ENCODE measurements around the gene CARD6. TPM values are rescaled to one million over a fixed set of nuclear protein-coding genes. Genes with fewer than 3 reads are reported as not detected.
A peak's percentile ranks its signal among the peaks of the same experiment; 100 is the strongest.
"Not testable (repeated sequence)": the region's sequence is repeated elsewhere in the genome, so short reads cannot be mapped to it uniquely, and the experiment has no call there.

The CARD6 gene, protein sequence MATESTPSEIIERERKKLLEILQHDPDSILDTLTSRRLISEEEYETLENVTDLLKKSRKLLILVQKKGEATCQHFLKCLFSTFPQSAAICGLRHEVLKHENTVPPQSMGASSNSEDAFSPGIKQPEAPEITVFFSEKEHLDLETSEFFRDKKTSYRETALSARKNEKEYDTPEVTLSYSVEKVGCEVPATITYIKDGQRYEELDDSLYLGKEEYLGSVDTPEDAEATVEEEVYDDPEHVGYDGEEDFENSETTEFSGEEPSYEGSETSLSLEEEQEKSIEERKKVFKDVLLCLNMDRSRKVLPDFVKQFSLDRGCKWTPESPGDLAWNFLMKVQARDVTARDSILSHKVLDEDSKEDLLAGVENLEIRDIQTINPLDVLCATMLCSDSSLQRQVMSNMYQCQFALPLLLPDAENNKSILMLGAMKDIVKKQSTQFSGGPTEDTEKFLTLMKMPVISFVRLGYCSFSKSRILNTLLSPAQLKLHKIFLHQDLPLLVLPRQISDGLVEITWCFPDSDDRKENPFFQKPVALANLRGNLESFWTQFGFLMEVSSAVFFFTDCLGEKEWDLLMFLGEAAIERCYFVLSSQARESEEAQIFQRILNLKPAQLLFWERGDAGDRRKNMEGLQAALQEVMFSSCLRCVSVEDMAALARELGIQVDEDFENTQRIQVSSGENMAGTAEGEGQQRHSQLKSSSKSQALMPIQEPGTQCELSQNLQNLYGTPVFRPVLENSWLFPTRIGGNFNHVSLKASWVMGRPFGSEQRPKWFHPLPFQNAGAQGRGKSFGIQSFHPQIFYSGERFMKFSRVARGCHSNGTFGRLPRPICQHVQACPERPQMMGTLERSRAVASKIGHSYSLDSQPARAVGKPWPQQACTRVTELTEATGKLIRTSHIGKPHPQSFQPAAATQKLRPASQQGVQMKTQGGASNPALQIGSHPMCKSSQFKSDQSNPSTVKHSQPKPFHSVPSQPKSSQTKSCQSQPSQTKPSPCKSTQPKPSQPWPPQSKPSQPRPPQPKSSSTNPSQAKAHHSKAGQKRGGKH
- total RNA-seq (2021; fragmentation: NEBNext Ultra II Directional; extraction: Animal tissue kit (Norgen Biotek cat#: 25700)): 1 to 10 TPM; 1.4 to 3.7 (median 3.4) TPM
- long read RNA-seq, partial matches to known transcripts: 0 of 1 reads
- long read RNA-seq, other reads (novel, unspliced or antisense): 1 of 1 reads

DNA sequence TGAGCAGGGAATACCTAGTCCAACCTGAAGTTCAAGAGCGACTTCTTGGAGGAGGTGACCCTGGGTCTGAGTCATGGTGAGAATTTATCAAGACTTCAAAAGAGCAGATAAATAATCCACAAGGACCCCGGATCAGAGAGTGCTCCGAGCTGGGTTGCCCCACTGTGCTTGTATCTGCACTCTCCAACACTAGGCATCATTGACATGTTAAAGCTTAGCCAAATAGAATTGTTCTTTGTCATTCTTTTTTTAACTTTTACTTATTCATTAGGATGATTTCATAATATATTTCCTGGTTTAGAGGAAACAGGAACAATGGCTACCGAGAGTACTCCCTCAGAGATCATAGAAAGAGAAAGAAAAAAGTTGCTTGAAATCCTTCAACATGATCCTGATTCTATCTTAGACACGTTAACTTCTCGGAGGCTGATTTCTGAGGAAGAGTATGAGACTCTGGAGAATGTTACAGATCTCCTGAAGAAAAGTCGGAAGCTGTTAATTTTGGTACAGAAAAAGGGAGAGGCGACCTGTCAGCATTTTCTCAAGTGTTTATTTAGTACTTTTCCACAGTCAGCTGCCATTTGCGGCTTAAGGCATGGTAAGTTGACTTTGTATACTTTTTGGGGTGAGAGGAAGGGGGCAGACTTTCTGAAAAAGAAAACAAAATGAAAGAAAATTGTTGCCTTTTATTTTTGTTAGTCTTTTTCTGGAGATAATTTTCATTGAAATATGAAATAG is at the start of gene CARD6:
Gene CARD6 (plus strand): TSS at position 300 of the 738 bp plus-strand sequence. CDS start 16 bp downstream, at position 316.
- no peak for DNase-seq
- Mint-ChIP-seq H3K36me3 (ENCODE audit: low read depth) (peaks cover 3% of the 10 kb centered on the region; the same call in 1 of the 2 replicates), H3K27ac (peak within 1 kb of the TSS; percentile 89), H3K4me3 (peak within 1 kb of the TSS; percentile 85), H3K27me3 (ENCODE audit: insufficient read depth) (peaks cover 4% of the 10 kb centered on the region), H3K4me1 (ENCODE audit: low read depth) (peaks cover 31% of the 10 kb centered on the region), H3K9me3 (no peaks in the 10 kb centered on the region)
- TF ChIP-seq, protein P1, sequence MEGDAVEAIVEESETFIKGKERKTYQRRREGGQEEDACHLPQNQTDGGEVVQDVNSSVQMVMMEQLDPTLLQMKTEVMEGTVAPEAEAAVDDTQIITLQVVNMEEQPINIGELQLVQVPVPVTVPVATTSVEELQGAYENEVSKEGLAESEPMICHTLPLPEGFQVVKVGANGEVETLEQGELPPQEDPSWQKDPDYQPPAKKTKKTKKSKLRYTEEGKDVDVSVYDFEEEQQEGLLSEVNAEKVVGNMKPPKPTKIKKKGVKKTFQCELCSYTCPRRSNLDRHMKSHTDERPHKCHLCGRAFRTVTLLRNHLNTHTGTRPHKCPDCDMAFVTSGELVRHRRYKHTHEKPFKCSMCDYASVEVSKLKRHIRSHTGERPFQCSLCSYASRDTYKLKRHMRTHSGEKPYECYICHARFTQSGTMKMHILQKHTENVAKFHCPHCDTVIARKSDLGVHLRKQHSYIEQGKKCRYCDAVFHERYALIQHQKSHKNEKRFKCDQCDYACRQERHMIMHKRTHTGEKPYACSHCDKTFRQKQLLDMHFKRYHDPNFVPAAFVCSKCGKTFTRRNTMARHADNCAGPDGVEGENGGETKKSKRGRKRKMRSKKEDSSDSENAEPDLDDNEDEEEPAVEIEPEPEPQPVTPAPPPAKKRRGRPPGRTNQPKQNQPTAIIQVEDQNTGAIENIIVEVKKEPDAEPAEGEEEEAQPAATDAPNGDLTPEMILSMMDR (IDR thresholded peaks at IDR 0.05): peak; percentile 38; the same call in 1 of the 2 replicates

DNA sequence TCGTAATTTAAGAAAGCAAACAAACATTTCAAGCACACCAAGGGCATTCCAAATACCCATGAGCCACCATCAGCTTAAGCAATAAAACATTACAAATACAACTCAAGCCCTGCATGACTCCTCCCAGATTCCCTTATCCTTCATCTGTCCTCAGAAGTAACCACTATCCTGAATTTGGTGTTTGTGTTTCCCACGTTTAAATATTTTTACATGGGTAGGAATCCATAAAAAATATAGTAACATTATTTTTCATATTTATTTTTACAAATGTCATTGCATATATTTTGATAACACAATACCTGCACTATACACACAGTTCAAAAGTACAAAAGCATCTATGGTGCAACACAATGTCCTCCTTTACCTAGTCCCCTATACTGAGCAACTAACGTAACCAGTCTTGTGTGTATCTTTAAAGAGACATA is 49.4 kb upstream of the CARD6 start:
- Mint-ChIP-seq H3K4me3 (peak overlapping the region; percentile 32; the same call in 1 of the 2 replicates), H3K27me3 (ENCODE audit: insufficient read depth) (no peaks in the 10 kb centered on the region), H3K9me3 (peaks cover 9% of the 10 kb centered on the region), H3K27ac (peak overlapping the region; percentile 44; the same call in 1 of the 2 replicates), H3K4me1 (ENCODE audit: low read depth) (peaks cover 62% of the 10 kb centered on the region), H3K36me3 (ENCODE audit: low read depth) (peaks cover 40% of the 10 kb centered on the region)
- TF ChIP-seq, protein P1 (IDR thresholded peaks at IDR 0.05): no peak
- DNase-seq: no peak

DNA sequence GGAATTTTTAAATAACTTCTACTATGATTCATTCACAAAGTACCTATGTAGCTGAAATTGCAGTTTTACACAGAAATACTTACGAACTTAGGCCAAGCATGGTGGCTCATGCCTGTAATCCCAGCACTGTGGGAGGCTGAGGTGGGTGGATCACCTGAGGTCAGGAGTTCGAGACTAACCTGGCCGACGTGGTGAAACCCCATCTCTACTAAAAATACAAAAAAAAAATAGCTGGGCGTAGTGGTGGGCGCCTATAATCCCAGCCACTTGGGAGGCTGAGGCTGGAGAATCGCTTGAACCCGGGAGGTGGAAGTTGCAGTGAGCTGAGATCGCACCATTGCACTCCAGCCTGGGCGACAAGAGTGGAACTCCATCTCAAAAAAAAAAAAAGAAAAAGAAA is 48.5 kb upstream of the CARD6 start:
- not testable (repeated sequence) for DNase-seq; H3K9me3 Mint-ChIP-seq; H3K27ac Mint-ChIP-seq; H3K4me3 Mint-ChIP-seq; H3K27me3 Mint-ChIP-seq (ENCODE audit: insufficient read depth)
- Mint-ChIP-seq H3K4me1 (ENCODE audit: low read depth) (peaks cover 66% of the 10 kb centered on the region), H3K36me3 (ENCODE audit: low read depth) (peaks cover 35% of the 10 kb centered on the region)

DNA sequence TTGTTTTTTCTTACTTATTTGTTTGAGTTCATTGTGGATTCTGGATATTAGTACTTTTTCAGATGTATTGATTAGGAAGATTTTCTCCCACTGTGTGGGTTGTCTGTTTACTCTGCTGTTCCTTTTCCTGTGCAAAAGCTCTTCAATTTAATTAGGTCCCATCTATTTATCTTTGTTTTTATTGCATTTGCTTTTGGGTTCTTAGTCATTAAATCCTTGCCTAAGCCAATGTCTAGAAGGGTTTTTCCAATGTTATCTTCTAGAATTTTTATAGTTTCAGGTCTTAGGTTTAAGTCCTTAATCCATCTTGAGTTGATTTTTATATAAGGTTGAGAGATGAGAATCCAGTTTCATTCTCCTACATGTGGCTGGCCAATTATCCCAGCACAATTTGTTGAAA is 46.8 kb upstream of the CARD6 start:
- not testable (repeated sequence) for H3K27ac Mint-ChIP-seq; H3K4me3 Mint-ChIP-seq; DNase-seq; H3K27me3 Mint-ChIP-seq (ENCODE audit: insufficient read depth); H3K9me3 Mint-ChIP-seq
- Mint-ChIP-seq H3K4me1 (ENCODE audit: low read depth) (peaks cover 70% of the 10 kb centered on the region), H3K36me3 (ENCODE audit: low read depth) (peaks cover 19% of the 10 kb centered on the region)

DNA sequence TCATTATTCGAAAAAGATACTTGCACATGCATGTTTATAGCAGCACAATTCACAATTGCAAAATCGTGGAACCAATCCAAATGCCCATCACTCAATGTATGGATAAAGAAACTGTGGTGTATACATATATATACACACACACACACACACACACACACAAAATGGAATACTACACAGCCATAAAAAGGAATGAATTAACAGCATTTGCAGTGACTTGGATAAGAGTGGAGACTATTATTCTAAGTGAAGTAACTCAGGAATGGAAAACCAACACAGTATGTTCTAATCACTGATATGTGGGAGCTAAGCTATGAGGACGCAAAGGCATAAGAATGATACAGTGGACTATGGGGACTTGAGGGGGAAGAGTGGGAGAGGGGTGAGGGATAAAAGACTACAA is 46.3 kb upstream of the CARD6 start:
- H3K9me3 Mint-ChIP-seq; H3K4me3 Mint-ChIP-seq; H3K27me3 Mint-ChIP-seq (ENCODE audit: insufficient read depth); DNase-seq; H3K27ac Mint-ChIP-seq: not testable (repeated sequence)
- peaks cover 71% of the 10 kb centered on the region for H3K4me1 Mint-ChIP-seq (ENCODE audit: low read depth)
- H3K36me3 Mint-ChIP-seq (ENCODE audit: low read depth): peaks cover 17% of the 10 kb centered on the region

DNA sequence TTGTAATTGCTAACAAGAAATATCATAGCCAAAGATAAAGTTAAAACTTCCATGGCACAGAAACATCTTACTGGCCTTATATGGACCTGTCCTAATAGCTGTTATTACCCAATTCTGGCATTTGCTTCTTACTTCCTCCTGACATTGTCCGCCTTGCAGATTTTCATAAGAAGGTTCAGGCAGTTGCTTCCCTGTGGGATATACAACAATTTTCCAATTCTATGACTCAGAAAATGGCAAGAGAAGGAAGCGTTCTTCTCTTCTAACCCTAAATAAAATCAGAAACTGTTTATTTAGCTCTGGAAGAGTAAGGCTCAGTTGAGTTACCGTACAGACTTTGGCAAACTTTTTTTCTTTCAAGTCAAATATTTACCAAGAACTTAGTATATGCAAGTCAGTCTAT is 44.7 kb upstream of the CARD6 start:
- DNase-seq: peak; percentile 12
- TF ChIP-seq, protein P1 (IDR thresholded peaks at IDR 0.05): no peak
- peaks cover 62% of the 10 kb centered on the region for H3K4me1 Mint-ChIP-seq (ENCODE audit: low read depth)
- peak overlapping the region; percentile 51 for H3K27ac Mint-ChIP-seq
- H3K4me3 Mint-ChIP-seq: peak overlapping the region; percentile 86
- H3K27me3 Mint-ChIP-seq (ENCODE audit: insufficient read depth): no peaks in the 10 kb centered on the region
- H3K36me3 Mint-ChIP-seq (ENCODE audit: low read depth): peaks cover 17% of the 10 kb centered on the region
- H3K9me3 Mint-ChIP-seq: no peaks in the 10 kb centered on the region
